Ishikawa (cell line): ENCODE measurements around the gene MEGF11.

Experiments used
- CEBPB ChIP-seq: IDR thresholded peaks from 2 replicates; pipeline ENCODE4 v1.6.1; 2012
- CREB1 ChIP-seq: IDR thresholded peaks from 2 replicates; pipeline ENCODE4 v1.6.1; 2012; ENCODE audit warnings: low read depth
- EGR1 ChIP-seq: IDR thresholded peaks from 2 replicates; pipeline ENCODE4 v1.6.1; 2012
- EP300 ChIP-seq: IDR thresholded peaks from 2 replicates; pipeline ENCODE4 v1.6.1; 2012; ENCODE audit warnings: borderline replicate concordance
- FOXM1 ChIP-seq: IDR thresholded peaks from 2 replicates; pipeline ENCODE4 v1.6.1; 2012; ENCODE audit warnings: low read depth, borderline replicate concordance
- NFIC ChIP-seq: IDR thresholded peaks from 2 replicates; pipeline ENCODE4 v1.6.1; 2012
- RAD21 ChIP-seq: IDR thresholded peaks from 2 replicates; pipeline ENCODE4 v1.6.1; 2012; ENCODE audit warnings: low read depth
- TAF1 ChIP-seq: IDR thresholded peaks from 2 replicates; pipeline ENCODE4 v1.6.1; 2012; ENCODE audit warnings: low read depth, mild to moderate bottlenecking
- TCF12 ChIP-seq: IDR thresholded peaks from 2 replicates; pipeline ENCODE4 v1.6.1; 2012; ENCODE audit warnings: low read depth
- TEAD4 ChIP-seq: IDR thresholded peaks from 2 replicates; pipeline ENCODE4 v1.6.1; 2012
- YY1 ChIP-seq: IDR thresholded peaks from 2 replicates; pipeline ENCODE4 v1.6.1; 2012; ENCODE audit warnings: low read depth
- ZBTB7A ChIP-seq: IDR thresholded peaks from 2 replicates; pipeline ENCODE4 v1.6.1; 2012; ENCODE audit warnings: low read depth
- TF ChIP-seq, protein P1 (sequence below): IDR thresholded peaks from 2 replicates; pipeline ENCODE4 v1.6.1; 2012
- TF ChIP-seq, protein P2 (sequence below): IDR thresholded peaks from 2 replicates; pipeline ENCODE4 v1.6.1; 2012
- TF ChIP-seq, protein P3 (sequence below): IDR thresholded peaks from 2 replicates; pipeline ENCODE4 v1.6.1; 2012; ENCODE audit warnings: low read depth, mild to moderate bottlenecking

The MEGF11 gene

DNA sequence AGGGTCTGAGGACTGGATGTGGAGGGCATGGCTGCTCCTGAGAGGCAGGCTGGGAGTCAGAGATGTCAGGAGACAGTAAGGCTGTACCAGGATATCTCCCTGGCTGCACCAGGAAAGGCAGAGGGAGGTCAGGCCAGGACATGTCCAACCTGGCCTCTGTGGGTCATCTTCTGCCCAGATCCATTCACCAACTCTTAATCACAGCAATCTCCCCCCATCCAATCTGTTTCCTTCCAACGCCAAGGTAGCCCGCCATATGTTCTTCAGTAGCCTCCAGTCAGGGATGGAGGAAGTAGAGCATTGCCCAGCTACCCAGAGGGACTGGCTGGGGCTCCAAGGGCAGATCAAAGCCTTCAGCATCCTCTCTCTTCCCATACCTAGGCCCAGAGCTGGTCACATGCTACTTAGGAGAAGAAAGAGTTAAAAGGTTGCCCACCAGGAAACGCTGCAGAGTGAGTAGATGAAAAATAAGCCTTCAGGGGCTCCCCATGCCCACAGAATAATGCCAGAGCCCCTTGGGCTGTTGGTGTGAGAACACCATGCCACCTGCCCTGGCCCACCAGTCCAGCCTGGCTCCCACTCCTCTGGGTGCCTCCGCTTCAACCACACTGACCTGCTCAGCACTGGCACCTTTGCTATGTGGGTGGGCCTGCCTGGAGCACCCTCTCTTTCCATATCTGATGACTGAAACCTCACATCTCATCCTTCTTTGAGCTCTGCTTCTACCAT lies 176.8 kb downstream of the MEGF11 start:
- TF ChIP-seq EP300 (no peak), YY1 (no peak)
- TF ChIP-seq, protein P1, sequence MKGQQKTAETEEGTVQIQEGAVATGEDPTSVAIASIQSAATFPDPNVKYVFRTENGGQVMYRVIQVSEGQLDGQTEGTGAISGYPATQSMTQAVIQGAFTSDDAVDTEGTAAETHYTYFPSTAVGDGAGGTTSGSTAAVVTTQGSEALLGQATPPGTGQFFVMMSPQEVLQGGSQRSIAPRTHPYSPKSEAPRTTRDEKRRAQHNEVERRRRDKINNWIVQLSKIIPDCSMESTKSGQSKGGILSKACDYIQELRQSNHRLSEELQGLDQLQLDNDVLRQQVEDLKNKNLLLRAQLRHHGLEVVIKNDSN = no peak

DNA sequence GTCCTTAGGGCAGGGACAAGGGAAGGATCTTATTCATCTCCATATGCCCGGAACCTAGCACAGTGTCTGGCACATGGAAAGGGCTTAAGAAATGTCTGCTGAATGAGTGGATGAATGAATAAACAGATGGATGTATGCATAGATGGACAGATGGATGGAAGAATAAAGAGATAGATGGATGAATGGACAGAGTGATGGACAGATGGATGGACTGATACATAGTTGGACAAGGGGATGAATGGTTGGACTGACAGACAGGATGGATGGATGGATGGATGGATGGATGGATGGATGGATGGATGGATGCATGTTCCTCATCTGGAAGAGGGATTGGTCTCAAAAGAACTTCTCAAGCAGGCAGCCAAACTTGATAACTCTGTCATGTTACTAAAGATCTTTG lies 177.6 kb downstream of the MEGF11 start:
- TF ChIP-seq, protein P2, sequence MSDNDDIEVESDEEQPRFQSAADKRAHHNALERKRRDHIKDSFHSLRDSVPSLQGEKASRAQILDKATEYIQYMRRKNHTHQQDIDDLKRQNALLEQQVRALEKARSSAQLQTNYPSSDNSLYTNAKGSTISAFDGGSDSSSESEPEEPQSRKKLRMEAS = no peak

DNA sequence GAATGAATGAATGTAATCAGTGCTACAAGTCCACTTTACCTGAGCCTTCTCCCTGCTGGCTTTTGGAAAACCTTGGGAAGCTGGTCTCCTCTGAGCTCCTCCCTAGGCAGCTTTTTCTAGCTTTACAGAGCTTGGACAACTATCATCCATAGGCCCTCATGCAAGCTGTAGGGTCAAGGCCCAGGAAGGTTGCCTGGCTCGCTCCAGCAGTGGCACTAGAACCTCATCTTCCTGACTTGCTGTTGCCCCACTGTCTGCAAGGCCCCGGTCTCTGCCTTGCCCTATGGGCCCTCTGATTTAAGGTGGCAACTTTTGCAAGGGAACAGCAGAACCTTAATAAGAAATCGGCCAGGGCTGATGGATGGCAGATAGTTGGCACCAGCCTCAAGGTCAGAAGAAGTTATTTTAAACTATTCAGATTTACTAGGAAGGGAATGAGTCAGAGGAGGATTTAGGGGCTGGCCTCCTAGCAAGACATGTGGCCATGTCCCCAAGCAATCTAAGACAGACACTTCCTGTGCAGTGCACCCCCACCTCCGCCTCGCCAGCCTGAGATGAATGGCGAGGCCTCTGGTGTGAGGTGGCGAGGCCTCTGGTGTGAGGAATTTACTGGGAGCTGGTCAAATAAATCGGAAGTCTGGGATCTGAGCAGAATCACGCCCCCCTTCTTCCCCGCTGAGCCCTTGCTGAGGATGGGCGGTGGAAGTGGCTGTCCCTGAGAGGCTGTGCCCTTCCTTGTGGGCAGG lies 180.8 kb downstream of the MEGF11 start:
- no peak for TF ChIP-seq FOXM1
- TF ChIP-seq, protein P2 = no peak

DNA sequence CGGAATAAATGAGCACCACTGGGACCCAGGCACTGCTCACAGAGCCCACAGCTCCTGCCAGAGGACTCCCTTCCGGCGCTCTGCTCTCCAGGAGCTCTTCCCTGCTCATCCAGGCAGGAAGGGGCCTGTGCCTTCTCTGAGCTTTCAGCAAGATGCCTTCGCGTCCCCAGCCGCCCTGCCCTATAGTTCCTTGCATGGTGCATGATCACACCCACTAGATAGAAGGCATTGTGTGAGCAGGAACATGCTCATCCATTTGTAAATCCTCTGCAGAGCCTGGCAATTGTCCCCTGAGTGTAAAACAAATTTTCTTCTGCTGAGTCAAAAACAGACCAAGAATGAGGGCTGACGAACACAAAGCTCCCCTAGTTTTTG lies 181.6 kb downstream of the MEGF11 start:
- TF ChIP-seq EP300 (no peak), EGR1 (no peak), YY1 (no peak), TCF12 (no peak), CEBPB (no peak), TEAD4 (no peak), TAF1 (no peak), CREB1 (no peak)
- TF ChIP-seq, protein P3, sequence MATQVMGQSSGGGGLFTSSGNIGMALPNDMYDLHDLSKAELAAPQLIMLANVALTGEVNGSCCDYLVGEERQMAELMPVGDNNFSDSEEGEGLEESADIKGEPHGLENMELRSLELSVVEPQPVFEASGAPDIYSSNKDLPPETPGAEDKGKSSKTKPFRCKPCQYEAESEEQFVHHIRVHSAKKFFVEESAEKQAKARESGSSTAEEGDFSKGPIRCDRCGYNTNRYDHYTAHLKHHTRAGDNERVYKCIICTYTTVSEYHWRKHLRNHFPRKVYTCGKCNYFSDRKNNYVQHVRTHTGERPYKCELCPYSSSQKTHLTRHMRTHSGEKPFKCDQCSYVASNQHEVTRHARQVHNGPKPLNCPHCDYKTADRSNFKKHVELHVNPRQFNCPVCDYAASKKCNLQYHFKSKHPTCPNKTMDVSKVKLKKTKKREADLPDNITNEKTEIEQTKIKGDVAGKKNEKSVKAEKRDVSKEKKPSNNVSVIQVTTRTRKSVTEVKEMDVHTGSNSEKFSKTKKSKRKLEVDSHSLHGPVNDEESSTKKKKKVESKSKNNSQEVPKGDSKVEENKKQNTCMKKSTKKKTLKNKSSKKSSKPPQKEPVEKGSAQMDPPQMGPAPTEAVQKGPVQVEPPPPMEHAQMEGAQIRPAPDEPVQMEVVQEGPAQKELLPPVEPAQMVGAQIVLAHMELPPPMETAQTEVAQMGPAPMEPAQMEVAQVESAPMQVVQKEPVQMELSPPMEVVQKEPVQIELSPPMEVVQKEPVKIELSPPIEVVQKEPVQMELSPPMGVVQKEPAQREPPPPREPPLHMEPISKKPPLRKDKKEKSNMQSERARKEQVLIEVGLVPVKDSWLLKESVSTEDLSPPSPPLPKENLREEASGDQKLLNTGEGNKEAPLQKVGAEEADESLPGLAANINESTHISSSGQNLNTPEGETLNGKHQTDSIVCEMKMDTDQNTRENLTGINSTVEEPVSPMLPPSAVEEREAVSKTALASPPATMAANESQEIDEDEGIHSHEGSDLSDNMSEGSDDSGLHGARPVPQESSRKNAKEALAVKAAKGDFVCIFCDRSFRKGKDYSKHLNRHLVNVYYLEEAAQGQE = no peak

DNA sequence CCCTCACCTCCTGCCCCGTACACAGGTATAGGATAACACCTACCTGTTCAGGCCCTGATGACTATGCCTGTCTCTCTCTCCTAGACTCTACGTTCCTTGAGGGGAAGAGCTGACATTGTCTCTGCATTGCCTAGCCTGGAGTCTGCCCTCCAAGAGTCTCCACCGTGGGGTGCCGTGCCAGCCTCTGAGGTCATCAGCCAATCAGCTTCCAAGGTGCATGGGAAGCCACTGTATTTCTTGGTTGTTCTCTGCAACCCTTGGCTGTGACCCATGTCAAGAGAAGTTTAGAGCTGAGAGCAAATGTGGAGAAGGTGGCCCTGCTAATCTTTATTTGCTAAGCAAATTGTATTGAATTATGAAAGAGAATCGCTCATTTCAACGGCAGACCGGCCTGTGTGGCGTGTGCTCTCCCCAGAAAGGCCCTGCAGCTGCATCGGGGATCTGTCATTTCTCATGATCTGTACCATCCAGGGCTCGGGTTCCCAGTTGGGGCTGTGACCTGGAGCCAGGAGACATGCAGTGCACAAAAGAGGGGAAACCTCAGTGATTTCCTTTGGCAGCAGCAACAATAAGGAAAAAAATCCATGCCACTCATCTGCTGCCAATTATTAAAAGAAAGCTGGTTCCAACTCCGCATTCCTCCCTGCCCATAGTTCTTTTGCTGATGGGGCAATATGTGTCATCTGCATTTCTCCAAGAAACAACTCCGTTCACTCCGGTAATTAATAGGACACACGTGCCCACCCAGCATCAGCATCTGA lies 182.2 kb downstream of the MEGF11 start:
- TF ChIP-seq NFIC = no peak
- TF ChIP-seq TCF12 = no peak
- TF ChIP-seq TEAD4 = no peak
- no peak for TF ChIP-seq CREB1
- TF ChIP-seq, protein P1 = no peak
- TF ChIP-seq, protein P2 = no peak
- TF ChIP-seq EP300 = no peak
- TF ChIP-seq FOXM1 = no peak
- no peak for TF ChIP-seq ZBTB7A
- no peak for TF ChIP-seq TAF1
- no peak for TF ChIP-seq CEBPB
- TF ChIP-seq, protein P3 = no peak
- TF ChIP-seq YY1 = no peak
- no peak for TF ChIP-seq EGR1

DNA sequence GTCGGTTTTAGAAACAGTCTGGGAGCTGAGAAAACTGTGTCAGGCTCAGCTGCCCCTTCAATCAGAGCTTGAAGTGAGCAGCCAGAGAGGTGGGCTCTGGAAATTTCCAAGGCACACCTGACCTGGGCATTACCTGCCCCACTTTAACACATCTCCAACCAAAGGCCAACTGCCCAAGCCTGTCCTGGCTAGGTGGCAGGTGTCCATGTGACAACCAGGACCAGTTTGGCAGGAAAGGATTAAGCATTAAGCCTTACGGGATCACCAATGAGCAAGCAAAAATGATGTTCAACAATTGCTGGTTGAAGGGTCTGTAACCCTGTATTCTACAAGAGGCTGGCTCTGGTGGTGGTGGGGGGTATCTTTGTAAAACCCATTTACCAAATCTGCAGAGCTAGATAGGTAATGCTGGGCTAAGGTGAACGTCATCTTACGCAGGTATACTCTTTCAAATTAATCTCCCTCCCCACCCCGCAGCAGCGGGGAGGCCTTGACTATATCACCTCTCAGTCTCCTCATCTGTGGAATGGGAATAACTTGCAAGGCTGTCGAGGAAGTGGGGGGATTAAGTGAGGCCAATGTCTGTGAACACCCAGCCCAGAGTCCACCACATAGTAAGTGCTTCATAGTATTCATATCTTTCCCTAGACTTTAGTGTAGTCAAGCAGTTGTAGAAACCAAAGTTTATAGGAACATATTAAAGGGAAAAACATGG lies 183.2 kb downstream of the MEGF11 start:
- no peak for TF ChIP-seq FOXM1
- no peak for TF ChIP-seq EP300
- TF ChIP-seq CREB1 = no peak
- TF ChIP-seq, protein P2 = no peak
- no peak for TF ChIP-seq RAD21
- TF ChIP-seq TCF12 = no peak
- TF ChIP-seq TEAD4 = no peak
- TF ChIP-seq, protein P1 = no peak
- no peak for TF ChIP-seq CEBPB
- no peak for TF ChIP-seq YY1
- TF ChIP-seq TAF1 = no peak
- TF ChIP-seq EGR1 = no peak
- TF ChIP-seq, protein P3 = no peak
- TF ChIP-seq NFIC = no peak
- no peak for TF ChIP-seq ZBTB7A
